Panc1 (cell line): ENCODE results near the gene TIMM50. TPM values are rescaled to one million over a fixed set of nuclear protein-coding genes. Genes with fewer than 3 reads are reported as not detected.

Experiments used
- ATAC-seq: fragments of 200-7000 bp; cut with Tn5 transposase; 2 replicates; pipeline ENCODE4 v1.9.1; 2020; ENCODE audit warnings: mild to moderate bottlenecking, moderate library complexity
- BruUV-seq: library from RNA; stranded (reverse); fragments of 400-500 nt; replicated peaks from 2 replicates; lab custom pipeline; 2021; lab: Mats Ljungman, UMichigan
- CTCF ChIA-PET: fragments of 300-600 bp; sonication (Branson Sonifier 250); formaldehyde crosslinking; loops from one replicate; lab custom pipeline; 2022; ENCODE audit warnings: antibody characterized with exemption; lab: Charles Lee
- POLR2A ChIA-PET: fragments of 300-600 bp; sonication (Branson Sonifier 250); formaldehyde crosslinking; loops from one replicate; lab custom pipeline; 2022; ENCODE audit warnings: antibody characterized with exemption; lab: Charles Lee
- DNase-seq: peaks from one replicate; pipeline ENCODE4 v3.0.0-alpha.2; 2010; ENCODE audit warnings: low read depth, low spot score
- H3K27ac ChIP-seq: 2 replicates; pipeline ENCODE4 v1.5.1; 2011; ENCODE audit warnings: mild to moderate bottlenecking, low read length, inconsistent platforms
- H3K27me3 ChIP-seq: fragments of 200-500 bp; sonication (Bioruptor generic); 2 replicates; pipeline ENCODE4 v1.6.0; 2014; ENCODE audit warnings: low read length, inconsistent platforms; ENCODE audit not compliant: control insufficient read depth, insufficient read depth
- H3K36me3 ChIP-seq: fragments of 200-500 bp; sonication (Bioruptor generic); 2 replicates; pipeline ENCODE4 v1.5.1; 2014; ENCODE audit warnings: inconsistent platforms, mild to moderate bottlenecking, low read length, moderate library complexity; ENCODE audit not compliant: control insufficient read depth, insufficient read depth
- H3K4me1 ChIP-seq: 2 replicates; pipeline ENCODE4 v1.5.1; 2011; ENCODE audit warnings: inconsistent platforms, mild to moderate bottlenecking, low read length, moderate library complexity; ENCODE audit not compliant: control insufficient read depth, insufficient read depth
- H3K4me3 ChIP-seq, 2 experiments: 2 replicates each; pipeline ENCODE4 v1.5.1; 2011 to 2012; ENCODE audit warnings: low read depth in 2 of 2, low read length in 2 of 2, mild to moderate bottlenecking in 2 of 2, inconsistent platforms in 1 of 2, moderate library complexity in 1 of 2
- H3K9me3 ChIP-seq: fragments of 200-500 bp; sonication (Bioruptor generic); 2 replicates; pipeline ENCODE4 v1.5.1; 2014; ENCODE audit warnings: low read depth, mild to moderate bottlenecking, inconsistent platforms, low read length, moderate library complexity; ENCODE audit not compliant: control insufficient read depth, insufficient read depth
- CTCF ChIP-seq: fragments of 450-650 bp; IDR thresholded peaks from 2 replicates; pipeline ENCODE4 v1.5.1; 2017; ENCODE audit warnings: mild to moderate bottlenecking
- POLR2AphosphoS5 ChIP-seq: IDR thresholded peaks from 2 replicates; pipeline ENCODE4 v1.6.1; 2012; ENCODE audit warnings: mild to moderate bottlenecking, low read depth, low read length, moderate library complexity
- REST ChIP-seq, 2 experiments: IDR thresholded peaks; 2 replicates each; pipeline ENCODE4 v1.6.1; 2011 to 2012; ENCODE audit warnings: low read depth in 2 of 2, control low read depth in 1 of 2, low read length in 1 of 2, mild to moderate bottlenecking in 1 of 2, moderate library complexity in 1 of 2; ENCODE audit not compliant: insufficient read depth in 1 of 2
- SIN3A ChIP-seq: IDR thresholded peaks from 2 replicates; pipeline ENCODE4 v1.6.1; 2012; ENCODE audit warnings: low read depth, mild to moderate bottlenecking, low read length, moderate library complexity, borderline replicate concordance; ENCODE audit not compliant: insufficient read depth
- TCF7L2 ChIP-seq: IDR thresholded peaks from 2 replicates; pipeline ENCODE4 v1.6.1; 2011; ENCODE audit warnings: mild to moderate bottlenecking, low read depth, low read length, inconsistent platforms
- in situ Hi-C: cut with HindIII; loops from 2 replicates; pipeline ENCODE4 v1.10.0; 2016; ENCODE audit warnings: low sequenced_read_pairs, low pct_unique_long_range_greater_than_20kb
- intact Hi-C: fragments of 100-400 bp; cut with micrococcal nuclease; formaldehyde crosslinking; loops from one replicate; pipeline ENCODE4 v1.10.0; 2022; ENCODE audit not compliant: unreplicated experiment
- total RNA-seq: library from RNA; stranded (reverse); gene quantifications from one replicate; pipeline ENCODE4 v1.2.1, GENCODE V29; 2021; ENCODE audit not compliant: unreplicated experiment

TIMM50 gene
- total RNA-seq, 1 experiment from 2014 or later: 1,837 TPM

- Histone ChIP-seq H3K4me3 (no peak overlapping the region), H3K27me3 (no peaks in the 10 kb centered on the region), H3K9me3 (no peaks in the 10 kb centered on the region), H3K36me3 (peaks cover 94% of the 10 kb centered on the region), H3K4me1 (no peaks in the 10 kb centered on the region), H3K27ac (no peak overlapping the region)
- no peak for TF ChIP-seq SIN3A
- TF ChIP-seq POLR2AphosphoS5: no peak
- TF ChIP-seq TCF7L2: no peak
- no peak for TF ChIP-seq CTCF
- no peak for TF ChIP-seq REST (IDR thresholded peaks at IDR 0.05; ENCODE audit: insufficient read depth in 1 of 2, low read depth in 2 of 2, low read length in 1 of 2)
- no TSS peak for BruUV-seq
- intact Hi-C loops: no loop called here
- CTCF ChIA-PET: interaction anchor here (0.6 to 2.1 kb wide), 3 partner anchors 27 to 35 kb away, joined by 3 to 11 read pairs (median 7); no protein-coding TSS in a partner anchor
- DNase-seq: no peak
- ATAC-seq: no peak
- POLR2A ChIA-PET: interaction anchor here (0.6 to 2.7 kb wide), 4 partner anchors 16 to 60 kb away, joined by 3 to 19 read pairs (median 6); partner anchors contain the start of gene RPS16
- in situ Hi-C loops: no loop called here
Observed at GRCh38 chr19:39467941-39468340, 12.7 kb upstream of the TIMM50 start.

- peaks cover 97% of the 10 kb centered on the region for H3K36me3 ChIP-seq
Observed at GRCh38 chr19:39469036-39469435, 11.6 kb upstream of the TIMM50 start.

More at GRCh38 chr19:39469036-39469435, 11.6 kb upstream of the TIMM50 start:
- no peak for DNase-seq
- ChIA-PET CTCF (interaction anchor here (0.6 to 2.1 kb wide), 7 partner anchors 15 to 641 kb away, joined by 3 to 9 read pairs (median 7); no protein-coding TSS in a partner anchor), POLR2A (interaction anchor here (0.6 to 2.7 kb wide), 3 partner anchors 11 to 65 kb away, joined by 3 to 19 read pairs (median 4); partner anchors contain the start of gene RPS16)
- BruUV-seq: no TSS peak
- in situ Hi-C loops (no loop called here), intact Hi-C loops (no loop called here)
- Histone ChIP-seq H3K4me3 (no peak overlapping the region), H3K27me3 (no peaks in the 10 kb centered on the region), H3K9me3 (no peaks in the 10 kb centered on the region), H3K4me1 (no peaks in the 10 kb centered on the region), H3K27ac (no peak overlapping the region)
- ATAC-seq: no peak
- TF ChIP-seq CTCF (no peak), TCF7L2 (no peak), SIN3A (no peak), REST (IDR thresholded peaks at IDR 0.05; ENCODE audit: insufficient read depth in 1 of 2, low read depth in 2 of 2, low read length in 1 of 2) (no peak), POLR2AphosphoS5 (no peak)
